GM21576 (cell line): Measurements from ENCODE around the gene DCX.

Experiments
- ATAC-seq: cut with Tn5 transposase; IDR thresholded peaks from one replicate; pipeline ENCODE4 v1.9.1; 2021; ENCODE audit warnings: mild to moderate bottlenecking, moderate library complexity; ENCODE audit not compliant: unreplicated experiment

DCX gene

DNA sequence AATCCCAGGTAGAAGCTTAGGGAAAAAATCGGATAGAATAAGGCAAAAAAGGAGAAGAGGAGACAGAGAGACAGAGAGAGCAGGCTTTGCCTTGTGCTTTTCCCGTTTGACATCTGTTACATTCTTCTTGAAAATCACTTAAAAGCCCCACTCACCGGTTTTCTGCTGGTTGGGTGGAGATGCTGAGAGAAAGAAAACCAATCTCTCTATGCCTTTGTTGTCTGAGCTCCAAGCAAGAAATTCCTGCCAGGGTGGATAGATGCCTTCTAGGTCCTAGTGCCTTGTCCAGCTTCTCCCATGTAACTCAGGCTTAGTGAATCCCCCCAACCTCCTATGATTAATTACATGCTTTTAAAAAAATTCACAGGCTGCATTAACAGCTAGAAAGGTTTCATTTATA lies at the start of gene DCX:
Gene DCX (minus strand): TSS at position 210 of the 400 bp plus-strand sequence. CDS start 1,794 bp downstream, outside the sequence.
- no peak for ATAC-seq

- ATAC-seq: no peak
Observed at GRCh38 chrX:111460607-111461006, 48.6 kb upstream of the DCX start.

- peak; percentile 77 for ATAC-seq
Observed at GRCh38 chrX:111447298-111447697, 35.3 kb upstream of the DCX start.

GRCh38 chrX:111445485-111445884 lies 33.5 kb upstream of the DCX start:
- peak; percentile 64 for ATAC-seq

DNA sequence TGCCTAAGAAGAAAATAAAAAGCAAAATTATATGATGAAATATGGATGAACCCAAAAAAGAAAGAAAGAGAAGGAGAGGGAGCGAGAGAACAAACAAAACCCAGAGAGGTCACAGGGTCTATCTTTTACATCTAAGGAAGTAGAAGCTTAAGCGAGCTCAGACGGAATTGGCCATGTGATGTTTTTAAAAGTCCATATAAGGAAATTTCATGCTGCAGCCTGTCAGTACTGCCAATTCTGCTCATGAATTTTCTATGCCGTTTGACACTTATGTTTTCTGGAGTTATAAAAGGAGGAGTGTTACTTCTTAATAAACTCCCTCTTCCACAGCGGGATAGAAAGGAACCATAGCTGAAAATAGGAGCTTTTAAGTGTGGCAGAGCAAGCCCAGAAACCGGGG lies 32.9 kb upstream of the DCX start:
- ATAC-seq: no peak

- ATAC-seq: no peak
Observed at GRCh38 chrX:111443946-111444345, 32.0 kb upstream of the DCX start.

DNA sequence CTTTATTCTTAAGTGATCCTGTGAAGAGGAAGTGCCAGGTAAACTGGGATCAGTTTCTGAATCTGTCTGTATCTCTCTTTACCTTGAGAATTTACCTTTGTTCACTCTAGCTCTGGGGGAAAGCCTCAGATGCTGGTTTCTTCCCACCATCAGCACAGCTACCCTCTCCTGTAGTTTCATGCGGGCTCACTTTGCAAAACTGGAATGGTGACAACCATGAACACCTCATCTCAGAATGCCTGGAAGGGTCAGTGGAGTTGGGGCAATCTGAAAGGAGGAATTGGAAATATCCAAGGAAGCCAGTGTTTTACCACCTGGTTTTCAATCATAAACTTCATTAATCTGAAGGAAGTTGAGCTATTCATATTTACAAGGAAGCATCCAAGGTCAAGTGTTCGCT lies 30.8 kb upstream of the DCX start:
- no peak for ATAC-seq

- ATAC-seq: no peak
Observed at GRCh38 chrX:111435469-111435868, 23.5 kb upstream of the DCX start.

DNA sequence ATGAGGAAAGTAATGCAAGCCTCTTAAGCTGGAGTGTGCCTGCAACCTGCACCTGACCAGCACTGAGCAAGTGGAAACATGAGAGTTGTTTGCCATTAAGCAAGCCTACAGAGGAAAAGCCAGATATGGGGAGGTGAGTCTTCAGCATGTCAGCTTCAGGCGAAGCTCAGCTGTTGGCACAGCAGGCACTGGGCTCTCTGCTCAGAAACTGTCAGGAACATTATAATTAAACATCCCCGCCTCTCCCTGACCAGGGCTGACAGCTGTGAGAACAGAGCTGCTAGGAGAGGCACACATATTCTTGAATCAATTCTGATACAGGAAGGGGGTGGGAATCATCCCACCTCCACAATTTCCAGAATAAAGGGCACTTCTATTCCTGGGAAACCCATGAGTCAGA lies 19.0 kb upstream of the DCX start:
- no peak for ATAC-seq

GRCh38 chrX:111411557-111411956 lies 435 bp downstream of the DCX start:
- no peak for ATAC-seq

- ATAC-seq: no peak
Observed at GRCh38 chrX:111410590-111411078, 1.4 kb downstream of the DCX start.

GRCh38 chrX:111409326-111409725 lies 2.7 kb downstream of the DCX start:
- no peak for ATAC-seq

GRCh38 chrX:111407948-111408347 lies 4.0 kb downstream of the DCX start:
- ATAC-seq: no peak

DNA sequence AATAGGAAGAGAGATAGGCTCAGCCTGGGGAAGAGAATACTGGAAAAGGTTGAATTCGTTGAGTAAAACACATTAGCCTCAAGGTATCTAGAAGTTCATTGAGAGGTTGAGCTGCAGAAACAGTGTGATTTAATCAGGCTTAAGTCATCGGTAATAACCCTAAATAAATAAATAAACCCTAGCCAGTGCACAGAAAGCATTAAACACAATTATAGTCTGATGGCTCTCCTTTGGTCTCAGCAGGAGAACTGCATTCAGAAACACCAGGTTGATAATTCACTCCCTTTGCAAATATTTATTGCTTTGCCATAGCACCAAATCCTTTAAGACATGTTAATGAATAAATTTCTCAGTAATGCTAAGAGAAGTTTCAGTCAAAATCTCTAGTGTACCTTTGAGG lies 9.6 kb downstream of the DCX start:
- no peak for ATAC-seq

DNA sequence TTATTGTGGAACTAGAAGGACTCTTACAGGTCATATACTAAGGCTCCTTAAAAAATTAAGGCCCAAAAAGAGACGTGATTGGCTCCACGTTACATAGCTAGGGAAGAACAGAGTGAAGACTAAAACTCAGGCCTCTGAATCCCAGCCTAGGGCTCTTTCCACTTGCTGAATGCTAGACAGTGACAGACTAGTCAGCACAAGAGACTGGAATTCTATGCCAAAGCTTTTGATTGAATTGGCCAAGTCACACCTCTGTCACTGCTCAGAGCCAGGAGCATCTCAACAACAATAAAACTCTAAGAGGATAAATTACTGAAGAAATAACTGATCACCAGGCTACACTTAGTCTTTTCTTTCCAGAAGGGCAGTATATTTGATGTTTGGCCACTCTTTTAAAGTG lies 16.8 kb downstream of the DCX start:
- no peak for ATAC-seq

- ATAC-seq: no peak
Observed at GRCh38 chrX:111394569-111394968, 17.4 kb downstream of the DCX start.

GRCh38 chrX:111387470-111388070 lies 24.4 kb downstream of the DCX start:
- no peak for ATAC-seq

DNA sequence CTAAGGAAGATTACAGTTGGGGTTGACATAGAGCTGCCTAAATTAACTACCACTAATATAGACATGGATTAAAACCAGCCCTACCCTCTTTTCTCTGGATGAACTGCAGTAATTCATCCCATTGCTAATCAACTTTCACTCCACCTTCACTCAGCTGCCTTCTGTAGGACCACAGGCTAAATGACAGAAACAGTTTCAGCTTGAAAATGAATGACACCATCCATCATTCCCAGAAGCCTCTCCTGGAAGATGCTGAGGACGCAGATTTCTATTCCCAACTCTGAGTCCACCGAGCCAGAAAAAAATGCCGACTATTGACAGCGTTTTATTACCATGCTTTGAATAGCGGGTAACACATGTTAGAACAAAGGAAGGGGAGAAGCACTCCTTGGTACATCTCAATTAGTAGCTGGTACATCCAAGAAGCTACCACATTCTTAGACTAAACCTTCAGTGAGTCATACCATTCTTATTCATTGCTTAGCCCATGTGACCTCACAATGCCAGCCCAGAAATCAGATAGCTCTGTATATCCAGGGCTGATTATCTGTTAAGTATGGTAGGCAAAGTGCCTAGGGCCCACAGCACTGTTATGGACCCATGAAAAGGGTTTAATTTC lies 25.3 kb downstream of the DCX start:
- no peak for ATAC-seq

- no peak for ATAC-seq
Observed at GRCh38 chrX:111386077-111386476, 25.9 kb downstream of the DCX start.

DNA sequence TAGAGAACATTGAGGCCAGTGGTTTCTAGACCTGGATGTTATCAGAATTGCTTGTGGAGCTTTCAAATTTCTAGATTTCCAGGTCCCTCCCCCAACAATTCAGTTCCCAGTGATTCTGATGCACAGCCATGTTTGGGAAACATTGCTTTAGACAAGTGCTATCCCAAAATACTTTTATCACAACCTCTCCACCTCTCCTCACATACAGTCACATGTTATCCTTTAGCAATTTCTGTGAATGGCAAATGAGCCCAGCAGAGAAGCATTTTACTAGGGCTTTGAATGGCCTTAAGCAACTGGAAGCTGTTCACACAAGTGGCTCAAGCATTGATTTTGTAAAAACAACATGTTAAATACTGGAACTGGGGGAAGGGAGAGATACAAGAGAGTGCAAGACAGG lies 29.7 kb downstream of the DCX start:
- ATAC-seq: no peak

DNA sequence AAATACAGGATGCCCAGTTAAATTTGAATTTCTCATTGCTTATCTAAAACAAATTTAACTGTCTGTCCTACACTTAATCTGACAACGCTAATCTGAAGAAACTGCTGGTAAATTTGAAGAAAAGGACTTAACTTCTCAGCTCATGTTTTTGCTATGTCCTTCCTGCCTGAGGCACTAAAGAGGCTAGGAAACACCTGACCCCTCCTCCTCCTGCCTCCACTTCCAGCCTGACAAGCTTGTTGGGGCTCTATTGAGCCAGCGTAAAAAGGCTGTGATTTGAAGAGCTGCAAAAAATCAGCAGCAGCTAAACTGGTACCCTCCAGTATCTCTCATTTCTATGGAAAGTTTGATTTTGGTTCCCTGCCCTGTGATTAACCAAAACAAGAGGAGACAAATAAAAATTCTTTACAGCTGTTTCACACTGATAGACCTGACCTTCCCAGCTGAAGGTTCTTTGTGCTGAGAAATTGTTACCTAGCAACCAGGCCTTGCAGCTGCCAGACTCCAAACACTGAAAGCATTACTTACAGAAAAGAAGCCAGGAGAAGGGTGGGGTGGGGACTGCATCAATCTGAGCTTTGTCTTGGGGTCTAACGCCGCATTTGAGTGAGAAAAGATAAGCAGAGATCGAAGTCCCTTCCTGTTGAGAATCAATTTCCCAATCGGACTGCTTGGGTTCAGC lies 35.0 kb downstream of the DCX start:
- ATAC-seq: no peak

GRCh38 chrX:111376486-111376885 lies 35.5 kb downstream of the DCX start:
- ATAC-seq: no peak
